HEK293 (cell line): Measurements from ENCODE around the gene CYTH3.
"Not testable (repeated sequence)": the region's sequence is repeated elsewhere in the genome, so short reads cannot be mapped to it uniquely, and the experiment has no call there.

Source experiments
- CTCF ChIA-PET: fragments of 350-600 bp; formaldehyde crosslinking; extraction: SDS; loops from one replicate; lab custom pipeline; 2021; ENCODE audit warnings: antibody characterized with exemption; lab: Yijun Ruan, JAX
- POLR2A ChIA-PET: fragments of 300-600 bp; formaldehyde crosslinking; extraction: SDS; loops from one replicate; lab custom pipeline; 2020; ENCODE audit warnings: antibody characterized with exemption, inconsistent platforms; lab: Yijun Ruan, JAX
- H3K27ac ChIP-seq: fragments of 200-500 bp; sonication (Bioruptor generic); 2 replicates; pipeline ENCODE4 v1.5.1; 2014; ENCODE audit warnings: low read depth, low read length, control low read depth, inconsistent platforms; ENCODE audit errors: extremely low read depth
- H3K36me3 ChIP-seq, 2 experiments: fragments of 200-500 bp in 1 of 2; sonication (Bioruptor generic) in 1 of 2; 1 replicate in 1 of 2; 2 replicates in 1 of 2; pipeline ENCODE4 v1.5.1; 2014 to 2017; ENCODE audit warnings: inconsistent platforms in 2 of 2, low read length in 2 of 2; ENCODE audit not compliant: control insufficient read depth in 2 of 2, insufficient read depth in 1 of 2
- H3K4me1 ChIP-seq: fragments of 200-500 bp; sonication (Bioruptor generic); 2 replicates; pipeline ENCODE4 v1.5.1; 2014; ENCODE audit warnings: mild to moderate bottlenecking, low read length, inconsistent platforms; ENCODE audit not compliant: control insufficient read depth, insufficient read depth
- H3K4me3 ChIP-seq: 2 replicates; pipeline ENCODE4 v1.5.1; 2011; ENCODE audit warnings: low read depth, mild to moderate bottlenecking, control low read depth, low read length, moderate library complexity
- H3K9me3 ChIP-seq: fragments of 200-500 bp; sonication (Bioruptor generic); 2 replicates; pipeline ENCODE4 v1.5.1; 2014; ENCODE audit warnings: low read depth, low read length, inconsistent platforms; ENCODE audit not compliant: control insufficient read depth, insufficient read depth
- CTCF ChIP-seq: fragments of 450-650 bp; formaldehyde crosslinking; IDR thresholded peaks from 2 replicates; pipeline ENCODE4 v1.5.1; 2016; ENCODE audit warnings: missing biosample characterization, missing genetic modification characterization
- GLI4 ChIP-seq: fragments of 450-650 bp; formaldehyde crosslinking; IDR thresholded peaks from 2 replicates; pipeline ENCODE4 v1.5.1; 2016; ENCODE audit warnings: missing biosample characterization, missing genetic modification characterization
- GLIS2 ChIP-seq: fragments of 450-650 bp; formaldehyde crosslinking; IDR thresholded peaks from 2 replicates; pipeline ENCODE4 v1.5.1; 2016; ENCODE audit warnings: missing biosample characterization, missing genetic modification characterization
- OSR2 ChIP-seq: fragments of 450-650 bp; formaldehyde crosslinking; IDR thresholded peaks from 2 replicates; pipeline ENCODE4 v1.5.1; 2016; ENCODE audit warnings: missing biosample characterization, missing genetic modification characterization
- SCRT2 ChIP-seq: fragments of 450-650 bp; formaldehyde crosslinking; IDR thresholded peaks from 2 replicates; pipeline ENCODE4 v1.5.1; 2016; ENCODE audit warnings: missing biosample characterization, missing genetic modification characterization
- WT1 ChIP-seq: fragments of 450-650 bp; formaldehyde crosslinking; IDR thresholded peaks from 2 replicates; pipeline ENCODE4 v1.5.1; 2016; ENCODE audit warnings: missing biosample characterization, missing genetic modification characterization
- YY1 ChIP-seq: fragments of 450-650 bp; formaldehyde crosslinking; IDR thresholded peaks from 2 replicates; pipeline ENCODE4 v1.5.1; 2018; ENCODE audit warnings: missing biosample characterization, missing genetic modification characterization
- ZNF10 ChIP-seq: fragments of 450-650 bp; formaldehyde crosslinking; IDR thresholded peaks from 2 replicates; pipeline ENCODE4 v1.5.1; 2017; ENCODE audit warnings: missing biosample characterization, missing genetic modification characterization
- ZNF138 ChIP-seq: fragments of 450-650 bp; formaldehyde crosslinking; IDR thresholded peaks from 2 replicates; pipeline ENCODE4 v1.5.1; 2016; ENCODE audit warnings: missing biosample characterization, missing genetic modification characterization, borderline replicate concordance
- ZNF140 ChIP-seq: fragments of 450-650 bp; formaldehyde crosslinking; IDR thresholded peaks from 2 replicates; pipeline ENCODE4 v1.5.1; 2016; ENCODE audit warnings: missing biosample characterization, missing genetic modification characterization
- ZNF157 ChIP-seq: fragments of 450-650 bp; formaldehyde crosslinking; IDR thresholded peaks from 2 replicates; pipeline ENCODE4 v1.5.1; 2016; ENCODE audit warnings: missing biosample characterization, missing genetic modification characterization
- ZNF211 ChIP-seq: fragments of 450-650 bp; formaldehyde crosslinking; IDR thresholded peaks from 2 replicates; pipeline ENCODE4 v1.5.1; 2016; ENCODE audit warnings: low read depth, missing biosample characterization, missing genetic modification characterization
- ZNF214 ChIP-seq: fragments of 450-650 bp; formaldehyde crosslinking; IDR thresholded peaks from 2 replicates; pipeline ENCODE4 v1.5.1; 2017; ENCODE audit warnings: missing biosample characterization, mild to moderate bottlenecking, missing genetic modification characterization, borderline replicate concordance
- ZNF24 ChIP-seq: fragments of 450-650 bp; formaldehyde crosslinking; IDR thresholded peaks from 2 replicates; pipeline ENCODE4 v1.5.1; 2016; ENCODE audit warnings: missing biosample characterization, missing genetic modification characterization
- ZNF423 ChIP-seq: fragments of 450-650 bp; formaldehyde crosslinking; IDR thresholded peaks from 2 replicates; pipeline ENCODE4 v1.5.1; 2016; ENCODE audit warnings: missing biosample characterization, missing genetic modification characterization
- ZNF561 ChIP-seq: fragments of 450-650 bp; IDR thresholded peaks from 2 replicates; pipeline ENCODE4 v1.5.1; 2018; ENCODE audit warnings: missing biosample characterization, missing genetic modification characterization, borderline replicate concordance
- ZNF664 ChIP-seq: fragments of 450-650 bp; formaldehyde crosslinking; IDR thresholded peaks from 2 replicates; pipeline ENCODE4 v1.5.1; 2016; ENCODE audit warnings: missing biosample characterization, missing genetic modification characterization
- ZNF707 ChIP-seq: fragments of 450-650 bp; formaldehyde crosslinking; IDR thresholded peaks from 2 replicates; pipeline ENCODE4 v1.5.1; 2016; ENCODE audit warnings: missing biosample characterization, missing genetic modification characterization
- ZSCAN4 ChIP-seq: fragments of 450-650 bp; formaldehyde crosslinking; IDR thresholded peaks from 2 replicates; pipeline ENCODE4 v1.5.1; 2017; ENCODE audit warnings: missing biosample characterization, missing genetic modification characterization
- TF ChIP-seq, protein P1 (sequence below): fragments of 450-650 bp; formaldehyde crosslinking; IDR thresholded peaks from 2 replicates; pipeline ENCODE4 v1.5.1; 2016; ENCODE audit warnings: missing biosample characterization, missing genetic modification characterization
- TF ChIP-seq, protein P2 (sequence below): fragments of 450-650 bp; formaldehyde crosslinking; IDR thresholded peaks from 2 replicates; pipeline ENCODE4 v1.5.1; 2016; ENCODE audit warnings: missing biosample characterization, missing genetic modification characterization
- TF ChIP-seq, protein P3 (sequence below): fragments of 450-650 bp; formaldehyde crosslinking; IDR thresholded peaks from 2 replicates; pipeline ENCODE4 v1.5.1; 2016; ENCODE audit warnings: missing biosample characterization, missing genetic modification characterization
- TF ChIP-seq, protein P4 (sequence below): fragments of 450-650 bp; formaldehyde crosslinking; IDR thresholded peaks from 2 replicates; pipeline ENCODE4 v1.5.1; 2016; ENCODE audit warnings: missing biosample characterization, missing genetic modification characterization, low read depth

CYTH3 gene

GRCh38 chr7:6227294-6227846 lies 45.1 kb downstream of the CYTH3 start:
- H3K27ac ChIP-seq = peak overlapping the region; percentile 3; the same call in 1 of the 2 replicates
- POLR2A ChIA-PET = no interaction called here
- no peak for TF ChIP-seq ZSCAN4 (tag by site-specific recombination)
- TF ChIP-seq ZNF664 (tag by site-specific recombination) = no peak
- TF ChIP-seq, protein P1, sequence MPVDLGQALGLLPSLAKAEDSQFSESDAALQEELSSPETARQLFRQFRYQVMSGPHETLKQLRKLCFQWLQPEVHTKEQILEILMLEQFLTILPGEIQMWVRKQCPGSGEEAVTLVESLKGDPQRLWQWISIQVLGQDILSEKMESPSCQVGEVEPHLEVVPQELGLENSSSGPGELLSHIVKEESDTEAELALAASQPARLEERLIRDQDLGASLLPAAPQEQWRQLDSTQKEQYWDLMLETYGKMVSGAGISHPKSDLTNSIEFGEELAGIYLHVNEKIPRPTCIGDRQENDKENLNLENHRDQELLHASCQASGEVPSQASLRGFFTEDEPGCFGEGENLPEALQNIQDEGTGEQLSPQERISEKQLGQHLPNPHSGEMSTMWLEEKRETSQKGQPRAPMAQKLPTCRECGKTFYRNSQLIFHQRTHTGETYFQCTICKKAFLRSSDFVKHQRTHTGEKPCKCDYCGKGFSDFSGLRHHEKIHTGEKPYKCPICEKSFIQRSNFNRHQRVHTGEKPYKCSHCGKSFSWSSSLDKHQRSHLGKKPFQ = no peak
- CTCF ChIA-PET = no interaction called here
- H3K4me1 ChIP-seq = peaks cover 16% of the 10 kb centered on the region
- no peaks in the 10 kb centered on the region for H3K9me3 ChIP-seq
- no peaks in the 10 kb centered on the region for H3K36me3 ChIP-seq
- no peak overlapping the region for H3K4me3 ChIP-seq

DNA sequence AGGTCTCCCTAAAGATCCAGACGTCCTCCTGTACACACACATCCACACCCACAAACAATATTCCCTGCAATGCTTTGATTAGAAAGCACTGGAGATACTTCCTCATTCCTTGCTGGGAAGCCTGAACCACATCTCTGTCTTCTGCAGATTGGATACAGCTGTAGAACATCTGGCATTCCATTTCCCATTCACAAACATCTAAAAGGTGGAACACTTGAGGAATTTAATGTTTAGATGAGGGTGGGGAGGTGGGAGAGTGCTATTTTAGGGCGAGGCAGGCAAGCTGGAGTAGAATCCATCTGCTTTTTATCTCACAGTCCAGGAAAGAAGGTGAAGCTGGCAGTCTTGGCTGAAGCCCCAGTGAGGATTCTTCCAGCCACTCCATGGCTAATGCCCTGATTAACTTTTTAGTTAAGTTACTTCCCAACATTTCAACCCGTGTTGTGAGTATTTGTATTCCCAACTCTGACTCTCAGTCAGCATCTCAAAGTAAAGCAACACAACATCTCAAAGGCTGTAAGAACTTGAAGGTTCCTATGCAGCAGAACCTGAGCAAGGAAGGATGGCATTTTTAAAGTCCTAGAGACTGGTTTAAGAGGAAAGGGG lies 46.1 kb downstream of the CYTH3 start:
- no peak for TF ChIP-seq ZNF138 (tag by site-specific recombination)
- TF ChIP-seq ZNF157 (tag by site-specific recombination) = no peak
- TF ChIP-seq SCRT2 = no peak
- no peak for TF ChIP-seq ZNF214 (tag by site-specific recombination)
- TF ChIP-seq GLIS2 (tag by site-specific recombination) = no peak
- no peak for TF ChIP-seq ZNF211 (tag by site-specific recombination)
- no peak for TF ChIP-seq ZNF10
- TF ChIP-seq, protein P2, sequence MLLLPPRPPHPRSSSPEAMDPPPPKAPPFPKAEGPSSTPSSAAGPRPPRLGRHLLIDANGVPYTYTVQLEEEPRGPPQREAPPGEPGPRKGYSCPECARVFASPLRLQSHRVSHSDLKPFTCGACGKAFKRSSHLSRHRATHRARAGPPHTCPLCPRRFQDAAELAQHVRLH (tag by site-specific recombination) = no peak
- TF ChIP-seq OSR2 (tag by site-specific recombination) = no peak
- TF ChIP-seq, protein P3, sequence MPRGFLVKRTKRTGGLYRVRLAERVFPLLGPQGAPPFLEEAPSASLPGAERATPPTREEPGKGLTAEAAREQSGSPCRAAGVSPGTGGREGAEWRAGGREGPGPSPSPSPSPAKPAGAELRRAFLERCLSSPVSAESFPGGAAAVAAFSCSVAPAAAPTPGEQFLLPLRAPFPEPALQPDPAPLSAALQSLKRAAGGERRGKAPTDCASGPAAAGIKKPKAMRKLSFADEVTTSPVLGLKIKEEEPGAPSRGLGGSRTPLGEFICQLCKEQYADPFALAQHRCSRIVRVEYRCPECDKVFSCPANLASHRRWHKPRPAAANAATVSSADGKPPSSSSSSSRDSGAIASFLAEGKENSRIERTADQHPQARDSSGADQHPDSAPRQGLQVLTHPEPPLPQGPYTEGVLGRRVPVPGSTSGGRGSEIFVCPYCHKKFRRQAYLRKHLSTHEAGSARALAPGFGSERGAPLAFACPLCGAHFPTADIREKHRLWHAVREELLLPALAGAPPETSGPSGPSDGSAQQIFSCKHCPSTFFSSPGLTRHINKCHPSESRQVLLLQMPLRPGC (tag by site-specific recombination) = no peak
- TF ChIP-seq ZNF423 (tag by site-specific recombination) = no peak
- TF ChIP-seq, protein P4, sequence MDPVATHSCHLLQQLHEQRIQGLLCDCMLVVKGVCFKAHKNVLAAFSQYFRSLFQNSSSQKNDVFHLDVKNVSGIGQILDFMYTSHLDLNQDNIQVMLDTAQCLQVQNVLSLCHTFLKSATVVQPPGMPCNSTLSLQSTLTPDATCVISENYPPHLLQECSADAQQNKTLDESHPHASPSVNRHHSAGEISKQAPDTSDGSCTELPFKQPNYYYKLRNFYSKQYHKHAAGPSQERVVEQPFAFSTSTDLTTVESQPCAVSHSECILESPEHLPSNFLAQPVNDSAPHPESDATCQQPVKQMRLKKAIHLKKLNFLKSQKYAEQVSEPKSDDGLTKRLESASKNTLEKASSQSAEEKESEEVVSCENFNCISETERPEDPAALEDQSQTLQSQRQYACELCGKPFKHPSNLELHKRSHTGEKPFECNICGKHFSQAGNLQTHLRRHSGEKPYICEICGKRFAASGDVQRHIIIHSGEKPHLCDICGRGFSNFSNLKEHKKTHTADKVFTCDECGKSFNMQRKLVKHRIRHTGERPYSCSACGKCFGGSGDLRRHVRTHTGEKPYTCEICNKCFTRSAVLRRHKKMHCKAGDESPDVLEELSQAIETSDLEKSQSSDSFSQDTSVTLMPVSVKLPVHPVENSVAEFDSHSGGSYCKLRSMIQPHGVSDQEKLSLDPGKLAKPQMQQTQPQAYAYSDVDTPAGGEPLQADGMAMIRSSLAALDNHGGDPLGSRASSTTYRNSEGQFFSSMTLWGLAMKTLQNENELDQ (tag by site-specific recombination) = no peak
- no peak for TF ChIP-seq CTCF
- no peak for TF ChIP-seq ZNF24 (tag by site-specific recombination)
- no peak for TF ChIP-seq GLI4 (tag by site-specific recombination)
- TF ChIP-seq ZNF140 (tag by site-specific recombination) = no peak
- no peak for TF ChIP-seq YY1 (tag by site-specific recombination)
- TF ChIP-seq ZNF707 (tag by site-specific recombination) = no peak
- TF ChIP-seq ZNF561 (tag by site-specific recombination) = no peak
- no peak for TF ChIP-seq WT1
- TF ChIP-seq, all 188 proteins: peak for 0
- H3K4me3 ChIP-seq = no peak overlapping the region
- no peak overlapping the region for H3K27ac ChIP-seq
- no peaks in the 10 kb centered on the region for H3K9me3 ChIP-seq
- CTCF ChIA-PET = interaction anchor here (0.6 kb wide), 1 partner anchor 101 kb away, joined by 4 read pairs; no protein-coding TSS in a partner anchor
- POLR2A ChIA-PET = no interaction called here
- peaks cover 16% of the 10 kb centered on the region for H3K4me1 ChIP-seq
- H3K36me3 ChIP-seq = no peaks in the 10 kb centered on the region

GRCh38 chr7:6223411-6223810 lies 49.0 kb downstream of the CYTH3 start:
- POLR2A ChIA-PET, H3K27ac ChIP-seq, H3K4me3 ChIP-seq, CTCF ChIA-PET, H3K36me3 ChIP-seq, H3K9me3 ChIP-seq: not testable (repeated sequence)
- peaks cover 11% of the 10 kb centered on the region for H3K4me1 ChIP-seq
